Hematopoietic multipotent progenitor cell (in vitro differentiated cells): ENCODE measurements around the gene TMED5. TPM values are rescaled to one million over a fixed set of nuclear protein-coding genes. Genes with fewer than 3 reads are reported as not detected.
"Not testable (repeated sequence)": the region's sequence is repeated elsewhere in the genome, so short reads cannot be mapped to it uniquely, and the experiment has no call there.

ENCODE experiments used
- DNase-seq, 3 donors: peaks; one replicate each; pipeline ENCODE4 v3.0.0-alpha.2; 2011 to 2015; ENCODE audit warnings: low read depth in 2 of 3, low spot score in 2 of 3
- total RNA-seq: library from RNA; depleted of rRNA; stranded (reverse); fragments of >200 nt; gene quantifications from one replicate; pipeline ENCODE4 v1.2.3, GENCODE V29; 2012

The TMED5 gene
- 30.4 TPM for total RNA-seq

DNA sequence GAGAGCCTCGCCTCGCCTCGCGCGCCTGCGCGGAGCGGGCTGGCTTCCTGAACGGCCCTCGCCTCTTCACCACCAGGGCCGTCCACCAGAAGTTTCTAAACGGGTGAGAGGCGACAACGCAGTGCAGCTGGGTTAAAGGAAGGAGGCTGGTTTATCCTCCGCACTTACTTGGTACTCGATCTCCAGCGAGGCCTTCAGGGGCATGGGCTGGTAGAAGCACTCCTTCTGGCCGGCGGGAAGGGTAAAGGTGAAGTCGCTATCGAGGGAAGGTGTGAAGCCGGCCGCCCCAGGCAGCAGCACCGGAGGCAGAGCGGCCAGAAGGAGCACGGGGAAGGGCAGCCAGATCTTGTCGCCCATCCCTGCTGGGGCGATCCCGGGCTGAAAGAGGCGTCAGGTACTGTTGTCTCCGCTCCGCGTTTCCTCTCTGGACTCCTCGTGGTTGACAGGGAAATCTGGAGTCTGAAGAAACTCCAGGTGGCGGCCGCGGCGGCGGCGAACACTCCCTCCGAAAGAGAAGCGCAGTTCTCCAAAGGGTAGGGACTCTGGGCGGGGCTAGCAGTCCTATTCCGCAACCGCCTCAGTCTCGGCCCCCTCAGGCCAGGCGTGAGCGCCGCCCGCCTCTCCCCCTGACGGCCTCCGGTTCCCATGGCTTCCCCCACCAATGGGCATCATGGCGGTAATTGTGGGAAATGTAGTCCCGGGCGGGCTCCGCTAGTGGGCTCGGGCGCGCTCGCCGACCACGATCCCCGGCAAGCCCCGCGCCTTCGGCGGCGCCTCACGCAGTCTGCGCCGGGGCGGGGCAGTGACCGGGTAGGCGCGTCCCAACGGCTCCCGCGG lies at the start of gene TMED5:
TSS of gene TMED5 (minus strand) at position 528 of the 837 bp plus-strand sequence. CDS start at position 357, 171 bp downstream.
- DNase-seq: peak; percentile 89 to 99 (median 98)

DNA sequence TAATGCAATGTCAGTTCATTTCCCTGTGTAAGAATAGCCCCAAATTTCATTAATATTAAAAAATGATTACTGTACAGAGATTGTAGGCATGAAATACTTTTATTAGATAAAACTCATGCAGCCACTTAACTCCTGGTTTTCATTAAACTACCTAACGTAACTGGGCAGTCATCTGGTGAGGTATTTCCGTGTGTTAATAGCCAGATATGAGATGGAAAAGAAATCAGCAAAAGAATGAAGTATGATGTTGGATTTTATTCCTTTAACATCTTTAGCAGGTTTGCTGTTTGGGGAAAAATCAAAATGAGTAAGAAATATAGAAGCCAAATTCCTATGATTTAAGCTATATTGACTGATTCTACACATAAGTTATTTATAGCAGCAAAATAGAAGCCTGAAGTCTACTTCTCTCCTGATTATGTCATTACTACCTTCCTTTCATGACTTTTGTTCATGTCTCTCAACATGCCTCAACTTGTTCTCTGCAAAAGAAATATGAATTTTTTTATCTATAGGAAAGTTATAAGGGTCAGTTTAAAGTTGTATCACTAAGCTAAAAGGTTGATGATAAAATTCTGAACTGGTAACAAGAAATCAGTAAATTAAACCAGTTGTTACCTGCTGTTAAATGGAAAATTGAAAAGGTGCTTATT lies 42.9 kb upstream of the TMED5 start:
- DNase-seq: no peak

DNA sequence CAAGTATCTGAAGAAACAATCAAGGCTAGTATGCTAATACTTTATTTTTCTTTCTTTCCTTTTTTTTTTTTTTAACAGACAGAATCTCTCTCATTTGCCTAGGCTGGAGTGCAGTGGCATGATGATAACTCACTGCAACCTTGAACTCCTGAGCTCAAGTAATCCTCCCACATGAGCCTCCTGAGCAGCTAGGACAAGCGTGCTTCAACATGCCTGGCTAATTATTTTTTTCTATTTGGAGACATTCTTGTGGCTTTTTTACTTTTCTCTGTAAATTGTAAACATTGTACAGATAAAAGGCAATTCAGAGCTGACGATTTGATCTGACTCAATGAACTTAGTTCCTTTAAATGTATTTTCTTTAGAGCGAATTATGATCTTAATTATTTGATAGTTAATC lies 41.7 kb upstream of the TMED5 start:
- no peak for DNase-seq

DNA sequence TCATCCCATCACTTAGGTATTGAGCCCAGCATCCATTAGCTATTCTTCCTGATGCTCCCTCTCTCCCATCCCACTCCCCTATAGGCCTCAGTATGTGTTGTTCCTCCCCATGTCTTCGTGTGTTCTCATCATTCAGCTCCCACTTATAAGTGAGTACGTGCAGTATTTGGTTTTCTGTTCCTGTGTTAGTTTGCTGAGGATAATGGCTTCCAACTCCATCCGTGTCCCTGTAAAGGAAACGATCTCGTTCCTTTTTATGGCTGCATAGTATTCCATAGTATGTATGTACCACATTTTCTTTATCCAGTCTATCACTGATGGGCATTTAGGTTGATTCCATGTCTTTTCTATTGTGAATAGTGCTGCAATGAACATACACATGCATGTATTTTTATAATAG lies 40.5 kb upstream of the TMED5 start:
- not testable (repeated sequence) for DNase-seq

DNA sequence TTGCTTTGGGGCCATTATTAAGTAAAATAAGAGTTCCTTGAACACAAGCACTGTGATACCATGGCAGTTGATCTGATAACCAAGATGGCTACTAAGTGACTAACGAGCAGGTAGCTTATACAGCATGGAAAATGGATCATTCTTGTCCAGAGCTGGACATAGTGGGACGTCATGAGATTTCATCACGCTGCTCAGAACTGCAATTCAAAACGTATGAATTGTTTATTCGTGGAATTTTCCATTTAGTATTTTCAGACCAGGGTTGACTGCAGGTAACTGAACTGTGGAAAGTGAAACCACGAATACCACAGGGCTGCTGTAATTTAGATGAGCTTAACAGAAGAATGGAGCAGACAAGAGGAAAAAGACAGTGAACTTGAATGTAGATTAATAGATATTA lies 39.2 kb upstream of the TMED5 start:
- peak in 2 of 3 donors; percentile 4 to 14 for DNase-seq

DNA sequence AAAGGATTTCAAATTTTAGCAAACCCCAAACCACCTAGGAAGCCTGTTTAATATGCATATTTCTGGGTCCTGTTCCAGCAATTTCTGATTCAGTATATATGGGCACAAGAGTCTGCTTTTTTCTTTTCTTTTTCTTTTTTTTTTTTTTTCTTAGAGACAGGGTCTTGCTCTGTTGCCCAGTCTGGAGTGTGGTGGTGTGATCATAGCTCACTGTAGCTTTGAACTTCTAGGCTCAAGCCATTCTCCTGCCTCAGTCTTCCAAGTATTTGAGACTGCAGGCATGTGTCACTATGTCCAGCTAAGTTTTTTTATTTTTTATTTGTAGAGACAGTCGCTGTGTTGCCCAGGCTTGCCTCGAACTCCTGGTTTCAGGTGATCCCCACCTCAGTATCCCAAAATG lies 35.1 kb upstream of the TMED5 start:
- no peak for DNase-seq

DNA sequence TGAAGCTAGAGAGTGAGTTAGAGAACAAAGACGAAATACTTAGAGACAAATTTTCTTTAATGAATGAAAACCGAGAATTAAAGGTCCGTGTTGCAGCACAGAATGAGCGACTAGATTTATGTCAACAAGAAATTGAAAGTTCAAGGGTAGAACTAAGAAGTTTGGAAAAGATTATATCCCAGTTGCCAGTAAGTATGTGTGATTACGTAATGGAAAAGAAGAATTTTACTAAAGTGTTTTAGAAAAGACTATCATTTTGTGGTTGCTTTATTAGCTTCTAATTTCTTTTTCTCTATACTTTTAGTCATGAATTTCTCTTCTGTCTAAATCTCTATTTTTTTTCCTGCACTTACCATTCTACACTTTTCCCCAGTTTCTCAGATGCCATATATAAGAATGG lies 27.0 kb upstream of the TMED5 start:
- no peak for DNase-seq

DNA sequence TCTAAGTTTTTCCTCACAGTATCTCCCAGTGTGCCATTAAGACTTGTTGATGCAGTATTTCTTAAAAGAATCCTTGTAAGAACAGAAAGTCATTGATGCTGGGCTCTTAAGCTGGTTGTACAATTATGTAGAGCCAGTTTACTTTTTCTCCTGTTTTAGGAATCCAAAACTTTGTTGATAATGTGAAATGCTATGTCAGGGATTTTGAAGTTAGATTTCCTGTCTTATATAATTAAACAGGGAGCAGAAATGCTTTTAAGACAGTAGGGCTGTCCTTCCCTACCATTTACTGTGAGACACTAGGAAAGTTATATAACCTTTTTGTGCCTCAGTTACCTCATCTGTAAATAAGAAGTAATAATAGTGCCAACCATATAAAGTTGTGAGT lies 26.3 kb upstream of the TMED5 start:
- DNase-seq: no peak

DNA sequence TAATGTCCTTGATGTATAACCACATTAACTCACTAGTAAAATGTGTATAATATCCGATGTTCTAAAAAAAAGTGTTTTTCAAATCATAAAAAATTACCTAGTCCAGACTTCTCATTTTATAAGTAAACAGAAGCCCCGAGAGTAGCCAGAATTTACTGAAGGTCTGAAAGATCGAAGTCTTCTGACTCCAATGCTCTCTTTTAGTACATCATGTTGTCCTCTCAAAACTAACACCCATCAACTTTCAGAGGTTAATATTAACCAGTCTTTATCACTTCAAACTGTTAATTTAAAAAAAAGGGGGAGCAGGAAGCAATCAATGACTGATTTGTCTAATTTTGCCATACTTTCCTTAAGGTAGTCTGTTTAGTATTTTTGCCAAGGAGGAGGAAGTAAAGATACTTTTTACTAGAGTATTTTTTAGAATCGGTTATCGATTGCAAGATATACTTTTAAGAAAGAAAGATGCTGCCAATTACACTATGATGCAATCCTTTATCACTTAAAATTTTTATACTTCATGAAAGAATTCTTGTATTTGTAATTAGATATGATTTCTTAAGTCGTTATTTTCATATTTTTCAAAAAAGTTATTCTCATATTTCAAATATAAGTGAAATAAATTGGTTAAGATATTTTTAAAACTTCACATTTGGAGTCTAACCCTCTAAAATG lies 25.8 kb upstream of the TMED5 start:
- DNase-seq: no peak

DNA sequence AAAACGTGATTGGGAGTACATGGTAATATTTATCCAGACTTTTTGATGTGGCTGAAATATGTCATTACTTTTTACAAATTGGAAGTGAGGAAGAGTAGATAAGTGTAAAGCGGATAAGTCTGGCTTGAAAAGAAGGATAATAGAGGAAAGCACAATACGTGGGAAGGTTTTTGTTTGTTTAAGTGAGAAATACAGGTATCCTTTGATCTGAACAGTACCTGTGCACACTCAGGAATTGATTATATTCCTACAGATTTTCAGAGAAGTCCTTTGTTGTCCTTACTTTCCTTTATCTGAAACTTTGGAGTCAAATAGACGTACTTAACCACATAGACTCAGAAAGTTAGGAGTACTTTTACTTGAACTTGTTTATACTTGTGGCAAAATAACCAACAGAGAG lies 20.5 kb upstream of the TMED5 start:
- DNase-seq: no peak

DNA sequence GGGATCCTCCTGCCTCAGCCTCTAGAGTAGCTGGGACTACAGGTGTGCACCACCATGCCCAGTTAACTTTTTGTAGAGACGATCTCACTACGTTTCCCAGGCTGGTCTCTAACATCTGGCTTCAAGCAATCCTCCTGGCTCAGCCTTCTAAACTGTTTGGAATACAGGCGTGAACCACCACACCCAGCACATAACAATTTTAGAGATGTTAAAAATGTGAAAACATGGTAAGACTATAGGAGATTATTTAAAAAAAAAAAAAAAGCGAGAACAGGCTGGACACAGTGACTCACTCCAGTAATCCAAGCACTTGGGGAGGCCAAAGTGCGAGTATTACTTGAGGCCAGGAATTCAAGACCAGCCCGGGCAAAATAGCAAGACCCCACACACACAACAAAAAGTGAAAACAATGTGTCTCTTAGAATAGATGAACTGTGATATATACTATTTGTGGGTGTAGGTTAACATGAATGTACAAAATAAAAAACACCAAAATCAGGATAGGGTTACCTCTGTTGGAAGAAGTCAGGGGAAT lies 19.9 kb upstream of the TMED5 start:
- no peak for DNase-seq

DNA sequence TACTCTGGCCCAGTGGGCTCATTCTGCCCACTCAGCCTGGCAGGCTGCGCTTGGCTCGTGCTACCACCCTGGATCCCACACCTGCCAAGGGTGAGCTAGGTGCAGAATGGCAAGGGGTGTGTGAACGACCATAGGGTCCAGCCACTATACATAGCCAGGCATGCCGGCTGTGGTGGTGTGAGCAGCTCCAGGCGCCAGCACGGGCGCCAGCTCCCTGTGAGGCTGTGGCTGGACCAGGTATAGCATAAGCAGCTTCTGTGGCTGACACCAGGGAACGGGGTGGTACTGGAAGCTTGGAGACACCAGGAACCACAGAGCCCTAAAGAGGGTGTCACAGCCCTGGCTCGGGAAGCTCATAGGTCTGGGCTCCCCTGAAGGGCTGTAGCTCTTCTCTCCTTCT lies 18.9 kb upstream of the TMED5 start:
- no peak for DNase-seq

DNA sequence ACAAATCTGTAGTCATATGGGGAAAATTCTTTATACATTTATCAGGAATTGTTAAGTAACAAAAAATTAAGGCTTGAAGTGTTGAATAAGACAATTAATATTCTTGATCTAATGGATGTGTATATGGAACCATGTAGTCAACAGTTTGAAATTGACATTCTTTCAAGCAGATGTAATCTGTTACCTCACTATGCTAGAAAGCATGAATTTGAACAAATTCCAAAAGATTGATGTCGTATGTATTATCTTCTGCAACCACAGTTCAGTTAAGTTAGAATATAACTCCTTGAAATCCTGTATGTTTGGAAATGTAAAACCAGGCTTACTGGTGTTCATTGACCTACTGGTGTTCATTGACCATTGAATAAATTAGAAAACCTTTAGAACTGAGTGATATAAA lies 16.4 kb upstream of the TMED5 start:
- DNase-seq: no peak

DNA sequence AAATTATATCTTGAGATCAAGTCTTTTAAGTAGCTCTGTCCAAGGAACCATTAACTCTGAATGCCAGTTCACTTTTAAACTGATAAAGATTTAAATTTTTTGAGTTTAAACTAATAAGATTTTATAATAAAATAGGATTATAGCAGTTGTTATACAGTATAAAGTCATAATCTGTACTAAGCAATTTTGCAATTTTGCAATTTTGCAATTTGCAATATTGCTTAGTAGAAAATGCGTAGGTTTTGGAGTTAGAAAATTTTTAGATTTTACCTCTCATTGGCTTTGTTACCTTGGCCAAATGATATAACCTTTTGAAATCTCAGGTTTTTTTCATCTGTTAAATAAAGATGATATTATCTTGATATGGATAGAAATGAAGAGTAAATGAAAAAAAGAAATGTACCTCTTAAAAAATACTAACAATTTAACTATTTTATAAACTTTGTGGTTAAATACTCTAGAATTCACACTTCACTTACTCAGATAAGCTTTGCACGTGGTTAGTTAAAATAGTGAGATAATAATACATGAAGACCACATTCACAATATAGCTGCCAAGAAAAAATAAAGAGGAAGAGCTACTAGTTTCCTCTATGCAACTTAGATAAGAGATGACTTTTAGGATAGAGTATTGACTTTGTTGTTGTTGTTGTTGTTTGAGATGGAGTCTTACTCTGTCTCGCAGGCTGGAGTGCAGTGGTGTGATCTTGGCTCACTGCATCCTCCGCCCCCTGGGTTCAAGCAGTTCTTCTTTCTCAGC lies 14.2 kb upstream of the TMED5 start:
- no peak for DNase-seq

DNA sequence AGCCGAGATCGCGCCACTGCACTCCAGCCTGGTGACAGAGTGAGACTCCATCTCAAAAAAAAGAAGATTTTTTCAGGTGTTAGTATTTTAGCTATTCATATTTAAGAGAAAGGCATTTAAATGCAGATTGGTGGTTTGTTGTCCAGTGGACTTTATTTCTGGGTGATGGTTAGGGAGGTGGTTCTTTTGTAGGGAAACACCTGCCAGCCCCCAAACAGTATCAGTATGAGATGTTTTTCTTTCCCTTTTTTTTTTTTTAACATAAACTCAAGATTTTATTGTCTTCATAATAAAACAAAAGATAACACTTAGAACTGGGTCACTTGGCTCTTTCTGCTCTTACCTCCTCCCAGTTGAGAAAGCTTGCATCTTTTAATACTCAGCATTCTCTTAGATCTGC lies 10.2 kb upstream of the TMED5 start:
- no peak for DNase-seq

DNA sequence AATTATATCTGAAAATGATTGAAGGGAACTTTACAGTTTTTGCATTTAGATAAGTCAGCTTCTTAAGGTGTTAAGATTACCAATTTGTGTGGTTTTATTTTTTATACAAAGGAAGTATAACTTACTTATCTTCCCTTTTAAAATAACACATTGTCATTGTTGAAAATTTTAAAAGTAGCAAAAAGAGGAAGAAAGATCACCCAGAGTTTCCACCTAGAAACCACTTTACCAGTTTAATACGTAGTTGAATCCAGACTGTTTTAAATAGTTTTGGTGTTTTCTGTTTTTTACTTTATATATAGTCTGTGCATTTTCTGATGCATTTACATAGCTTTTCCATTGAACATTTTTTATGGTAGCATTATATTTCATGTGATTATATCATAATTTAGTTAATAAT lies 6.5 kb upstream of the TMED5 start:
- peak in 2 of 3 donors; percentile 58 to 90 for DNase-seq

DNA sequence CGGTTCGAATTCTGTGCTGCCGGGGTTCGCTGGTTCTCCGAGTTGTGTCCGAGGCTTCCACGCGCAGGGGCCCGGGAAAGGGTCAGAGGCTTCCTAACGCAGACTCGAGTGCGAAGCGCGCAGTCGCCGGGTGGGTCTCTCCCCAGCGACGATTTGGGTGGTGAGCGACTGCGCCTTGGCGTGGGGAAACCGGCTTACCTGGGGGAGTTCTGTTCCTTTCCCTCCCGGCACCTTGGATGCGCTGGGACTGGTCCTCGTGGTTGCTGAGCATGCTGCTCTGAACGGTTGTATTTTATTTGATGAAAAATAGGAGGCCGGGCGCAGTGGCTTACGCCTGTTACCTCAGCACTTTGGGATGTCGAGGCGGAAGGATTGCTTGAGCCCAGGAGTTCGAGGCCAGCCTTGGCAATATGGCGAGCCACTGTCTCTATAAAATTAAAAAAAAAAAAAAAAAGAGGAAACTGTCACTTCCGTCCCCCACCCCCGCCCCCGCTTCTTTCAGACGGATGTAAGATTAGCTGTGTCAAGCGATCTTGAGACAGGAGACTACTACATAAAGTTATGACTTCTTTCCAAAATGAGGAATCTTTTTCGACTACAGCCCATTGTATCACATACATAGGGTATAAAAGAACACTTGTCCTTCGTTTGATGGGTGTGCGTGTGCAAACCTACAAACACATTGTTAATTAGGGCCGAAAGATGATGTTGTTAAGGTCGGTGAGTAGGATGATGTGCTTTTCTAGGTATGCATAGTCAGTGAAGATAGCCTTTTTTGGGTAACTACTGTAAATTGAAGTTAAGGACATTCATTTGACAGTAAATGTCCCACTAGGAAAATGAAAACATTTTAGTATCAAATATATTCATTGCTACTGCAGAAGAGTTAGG lies 755 bp upstream of the TMED5 start, which contains the start of gene CCDC18:
TSS of gene CCDC18 (plus strand) at position 2 of the 891 bp plus-strand sequence. CDS start 2,638 bp downstream, outside the sequence.
- peak; percentile 38 to 92 (median 75) for DNase-seq

DNA sequence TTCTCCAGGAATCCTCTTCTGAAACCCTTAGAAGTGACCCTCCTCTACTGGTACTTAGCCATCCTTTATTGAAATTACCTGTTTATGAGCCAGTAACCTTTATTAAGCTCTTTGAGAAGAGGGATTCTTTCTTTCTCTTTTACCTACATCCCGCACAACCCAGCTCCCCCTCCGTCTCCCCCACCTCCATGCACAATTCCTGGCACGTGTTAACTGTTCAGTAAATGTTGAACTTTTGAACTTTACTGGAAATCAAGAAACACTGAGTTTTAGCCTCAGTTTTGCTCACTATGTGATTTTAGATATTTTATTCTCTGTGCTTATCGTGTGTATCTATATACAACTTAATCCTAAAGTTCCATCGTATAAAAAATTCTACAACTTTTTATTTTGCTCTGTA lies 1.8 kb downstream of the TMED5 start:
- no peak for DNase-seq

DNA sequence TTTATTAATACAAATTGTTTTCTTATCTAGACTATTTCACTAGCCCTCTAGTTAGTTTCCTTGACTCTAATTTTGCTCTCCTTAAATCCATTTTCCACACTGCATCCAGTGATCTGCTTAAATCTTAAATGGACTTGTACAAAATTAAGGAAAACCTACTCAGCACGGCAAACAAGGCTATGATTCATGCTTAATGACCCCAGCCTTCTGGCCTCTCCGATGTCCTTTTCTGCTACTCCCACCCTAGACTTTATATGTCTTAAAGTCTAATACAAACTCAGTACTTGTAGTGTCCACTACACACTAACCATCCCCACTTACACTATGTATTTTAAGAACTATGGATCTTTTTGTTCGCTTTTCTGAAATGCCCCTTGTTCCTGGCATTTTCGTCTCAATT lies 2.2 kb downstream of the TMED5 start:
- DNase-seq: no peak

DNA sequence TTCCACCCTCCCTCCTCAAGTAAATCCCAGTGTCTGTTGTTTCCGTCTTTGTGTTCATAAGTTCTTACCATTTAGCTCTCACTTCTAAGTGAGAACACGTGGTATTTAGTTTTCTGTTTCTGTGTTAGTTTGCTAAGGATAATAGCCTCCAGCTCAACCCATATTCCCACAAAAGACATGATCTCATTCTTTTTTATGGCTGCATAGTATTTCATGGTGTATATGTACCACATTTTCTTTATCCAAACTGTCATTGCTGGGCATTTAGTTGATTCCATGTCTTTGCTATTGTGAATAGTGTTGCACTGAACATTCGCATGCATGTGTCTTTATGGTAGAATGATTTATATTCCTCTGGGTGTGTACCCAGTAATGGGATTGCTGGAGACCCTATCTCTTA lies 5.6 kb downstream of the TMED5 start:
- not testable (repeated sequence) for DNase-seq
